H1 (cell line): ENCODE measurements around the gene ALS2CL. TPM values are rescaled to one million over a fixed set of nuclear protein-coding genes. Genes with fewer than 3 reads are reported as not detected.

Experiments used
- CTCF ChIA-PET: fragments of 300-600 bp; sonication (Branson Sonifier 250); formaldehyde crosslinking; loops from one replicate; lab custom pipeline; 2021; ENCODE audit not compliant: partially characterized antibody; lab: Charles Lee
- POLR2A ChIA-PET: fragments of 300-600 bp; sonication (Branson Sonifier 250); formaldehyde crosslinking; loops from one replicate; lab custom pipeline; 2021; ENCODE audit warnings: inconsistent platforms; ENCODE audit not compliant: partially characterized antibody; lab: Charles Lee
- DNase-seq, 2 experiments: peaks; one replicate each; pipeline versions ENCODE4 v3.0.0 to v3.0.0-alpha.2; 2010 to 2022; ENCODE audit warnings: low spot score in 2 of 2, low read depth in 1 of 2, mixed read lengths in 1 of 2
- FAIRE-seq: peaks from 2 replicates; lab custom pipeline; 2011; peaks lifted over from hg19 to GRCh38; lab: Jason Lieb, UNC
- H2AFZ ChIP-seq: 2 replicates; pipeline ENCODE4 v1.8.1; 2012; ENCODE audit warnings: low read length, inconsistent platforms
- H2AK5ac ChIP-seq: 2 replicates; pipeline ENCODE4 v1.6.1; 2013; ENCODE audit warnings: low read depth, low read length
- H2BK120ac ChIP-seq: replicated peaks from 2 replicates; pipeline ENCODE3; 2013; ENCODE audit warnings: low read depth, low read length, inconsistent platforms
- H2BK12ac ChIP-seq: 2 replicates; pipeline ENCODE4 v1.6.1; 2013; ENCODE audit warnings: low read depth, low read length
- H2BK15ac ChIP-seq: 2 replicates; pipeline ENCODE4 v1.6.1; 2013; ENCODE audit warnings: low read length
- H2BK20ac ChIP-seq: 2 replicates; pipeline ENCODE4 v1.6.1; 2013; ENCODE audit warnings: low read length
- H2BK5ac ChIP-seq: 2 replicates; pipeline ENCODE4 v1.6.1; 2013; ENCODE audit warnings: low read depth, low read length
- H3K14ac ChIP-seq: 2 replicates; pipeline ENCODE4 v1.6.1; 2013; ENCODE audit warnings: inconsistent platforms; ENCODE audit not compliant: insufficient read length
- H3K18ac ChIP-seq: 2 replicates; pipeline ENCODE4 v1.6.1; 2013; ENCODE audit warnings: low read length; ENCODE audit errors: extremely low read depth
- H3K23ac ChIP-seq: 2 replicates; pipeline ENCODE4 v1.6.1; 2013; ENCODE audit warnings: inconsistent platforms; ENCODE audit not compliant: insufficient read length
- H3K23me2 ChIP-seq: 2 replicates; pipeline ENCODE4 v1.6.1; 2013; ENCODE audit warnings: low read depth, low read length
- H3K27ac ChIP-seq: 2 replicates; pipeline ENCODE4 v1.6.1; 2011; ENCODE audit warnings: low read depth, low read length, inconsistent platforms
- H3K27me3 ChIP-seq, 4 experiments: replicated peaks in 1 of 4; 1 replicate in 1 of 4; 2 replicates in 3 of 4; pipeline versions ENCODE4 v1.6.1 to v1.8.1; 2011 to 2013; ENCODE audit warnings: low read length in 3 of 4, mild to moderate bottlenecking in 3 of 4, inconsistent platforms in 2 of 4, mixed read lengths in 2 of 4, moderate library complexity in 1 of 4; ENCODE audit not compliant: control insufficient read depth in 3 of 4, insufficient read depth in 3 of 4; ENCODE audit errors: extremely low read depth in 1 of 4
- H3K36me3 ChIP-seq, 4 experiments: 2 replicates each; pipeline versions ENCODE4 v1.6.1 to v1.8.1; 2011 to 2013; ENCODE audit warnings: mild to moderate bottlenecking in 4 of 4, low read length in 3 of 4, moderate library complexity in 2 of 4, control low read depth in 1 of 4, inconsistent platforms in 1 of 4; ENCODE audit not compliant: insufficient read depth in 4 of 4, control insufficient read depth in 2 of 4
- H3K4ac ChIP-seq: replicated peaks from 2 replicates; pipeline ENCODE3; 2013; ENCODE audit warnings: low read length, low read depth, mixed read lengths, inconsistent platforms; ENCODE audit not compliant: insufficient read length
- H3K4me1 ChIP-seq, 4 experiments: replicated peaks in 1 of 4; 1 replicate in 1 of 4; 2 replicates in 3 of 4; pipeline versions ENCODE4 v1.6.1 to v1.8.1; 2011 to 2013; ENCODE audit warnings: low read length in 3 of 4, inconsistent platforms in 2 of 4, mixed read lengths in 1 of 4; ENCODE audit not compliant: insufficient read depth in 4 of 4, control insufficient read depth in 3 of 4
- H3K4me2 ChIP-seq, 2 experiments: 2 replicates each; pipeline versions ENCODE4 v1.6.1 to v1.8.1; 2011 to 2013; ENCODE audit warnings: low read depth in 2 of 2, low read length in 2 of 2, control low read depth in 1 of 2, inconsistent platforms in 1 of 2, mild to moderate bottlenecking in 1 of 2; ENCODE audit not compliant: insufficient read depth in 1 of 2
- H3K4me3 ChIP-seq, 4 experiments: fragments of 200-600, 300-600 bp in 1 of 4; sonication (generic), shearing (Covaris generic), sonication (Bioruptor Twin) in 1 of 4; 2 replicates each; pipeline versions ENCODE4 v1.5.1 to v1.8.1; 2011 to 2016; ENCODE audit warnings: low read length in 4 of 4, low read depth in 3 of 4, control low read depth in 2 of 4, inconsistent platforms in 2 of 4, mild to moderate bottlenecking in 2 of 4, mixed read lengths in 1 of 4, moderate library complexity in 1 of 4; ENCODE audit not compliant: insufficient read depth in 2 of 4; ENCODE audit errors: extremely low read depth in 1 of 4
- H3K56ac ChIP-seq: replicated peaks from 2 replicates; pipeline ENCODE3; 2013; ENCODE audit warnings: low read depth, mild to moderate bottlenecking, mixed read lengths, low read length, inconsistent platforms; ENCODE audit not compliant: insufficient read length
- H3K79me1 ChIP-seq: 2 replicates; pipeline ENCODE4 v1.6.1; 2013; ENCODE audit warnings: low read depth, low read length, control low read depth
- H3K79me2 ChIP-seq, 2 experiments: 2 replicates each; pipeline versions ENCODE4 v1.6.1 to v1.8.1; 2012 to 2013; ENCODE audit warnings: low read length in 2 of 2, mild to moderate bottlenecking in 2 of 2, inconsistent platforms in 1 of 2; ENCODE audit not compliant: insufficient read depth in 2 of 2, control insufficient read depth in 1 of 2
- H3K9ac ChIP-seq, 4 experiments: replicated peaks in 1 of 4; 1 replicate in 1 of 4; 2 replicates in 3 of 4; pipeline versions ENCODE4 v1.6.1 to v1.8.1; 2011 to 2013; ENCODE audit warnings: low read depth in 3 of 4, low read length in 3 of 4, control low read depth in 2 of 4, mild to moderate bottlenecking in 2 of 4, moderate library complexity in 2 of 4, inconsistent platforms in 1 of 4; ENCODE audit errors: extremely low read depth in 1 of 4
- H3K9me3 ChIP-seq, 2 experiments: 2 replicates each; pipeline versions ENCODE4 v1.6.1 to v1.8.1; 2012 to 2013; ENCODE audit warnings: mild to moderate bottlenecking in 2 of 2, moderate library complexity in 2 of 2, control low read depth in 1 of 2, inconsistent platforms in 1 of 2, low read depth in 1 of 2, low read length in 1 of 2, mixed read lengths in 1 of 2; ENCODE audit not compliant: insufficient read depth in 2 of 2
- H4K20me1 ChIP-seq, 2 experiments: replicated peaks in 1 of 2; 2 replicates each; pipeline versions ENCODE3 to v1.8.1; 2011 to 2013; ENCODE audit warnings: inconsistent platforms in 2 of 2, low read length in 2 of 2, mild to moderate bottlenecking in 1 of 2; ENCODE audit not compliant: insufficient read depth in 2 of 2, control insufficient read depth in 1 of 2
- H4K5ac ChIP-seq: 2 replicates; pipeline ENCODE4 v1.6.1; 2013; ENCODE audit warnings: low read length, low read depth, mixed read lengths, inconsistent platforms; ENCODE audit not compliant: insufficient read length
- H4K8ac ChIP-seq: 2 replicates; pipeline ENCODE4 v1.8.0; 2013; ENCODE audit warnings: mild to moderate bottlenecking, moderate library complexity, low read length, inconsistent platforms; ENCODE audit not compliant: insufficient read depth; ENCODE audit errors: extremely low read depth
- H4K91ac ChIP-seq: replicated peaks from 2 replicates; pipeline ENCODE3; 2013; ENCODE audit warnings: low read length, mixed read lengths, inconsistent platforms; ENCODE audit not compliant: insufficient read length
- CHD1 ChIP-seq: IDR thresholded peaks from 2 replicates; pipeline ENCODE4 v1.6.1; 2012; ENCODE audit warnings: low read depth, low read length, improper control_type of control experiment
- FOSL1 ChIP-seq: IDR thresholded peaks from 2 replicates; pipeline ENCODE4 v1.6.1; 2011; ENCODE audit warnings: mild to moderate bottlenecking, low read depth, low read length, moderate library complexity; ENCODE audit not compliant: insufficient read depth
- HDAC2 ChIP-seq, 2 experiments: fragments of 300-600 bp in 1 of 2; sonication (generic) in 1 of 2; IDR thresholded peaks; 2 replicates each; pipeline ENCODE4 v1.6.1; 2011 to 2012; ENCODE audit warnings: low read depth in 2 of 2, low read length in 2 of 2, mild to moderate bottlenecking in 2 of 2, moderate library complexity in 2 of 2, borderline replicate concordance in 1 of 2, inconsistent platforms in 1 of 2
- KDM1A ChIP-seq: fragments of 200-600, 300-600 bp; sonication (generic); IDR thresholded peaks from 2 replicates; pipeline ENCODE4 v1.7.1; 2016; ENCODE audit warnings: mild to moderate bottlenecking, low read length, borderline replicate concordance
- POLR2A ChIP-seq, 2 experiments: IDR thresholded peaks; 1 replicate in 1 of 2; 2 replicates in 1 of 2; pipeline ENCODE4 v1.6.1; 2011; ENCODE audit warnings: low read depth in 2 of 2, low read length in 2 of 2, mild to moderate bottlenecking in 2 of 2; ENCODE audit errors: control extremely low read depth in 1 of 2
- SAP30 ChIP-seq: fragments of 300-600 bp; sonication (generic); IDR thresholded peaks from 2 replicates; pipeline ENCODE4 v1.7.1; 2012; ENCODE audit warnings: low read length, moderate library complexity, mild to moderate bottlenecking, inconsistent platforms; ENCODE audit not compliant: insufficient read depth, insufficient replicate concordance
- TBP ChIP-seq: IDR thresholded peaks from 2 replicates; pipeline ENCODE4 v1.6.1; 2011; ENCODE audit warnings: low read depth, low read length, improper control_type of control experiment
- WGBS, 2 experiments: shearing (Covaris generic) in 1 of 2; methylation state at CpG; one replicate each; pipeline versions ENCODE4 v1.1.6 to v1.1.7; 2013 to 2015; ENCODE audit warnings: low lambda C conversion rate in 2 of 2, mixed read lengths in 2 of 2, inconsistent platforms in 1 of 2, low coverage in 1 of 2, missing lambda C conversion rate in 1 of 2; ENCODE audit not compliant: insufficient replicate concordance in 2 of 2, insufficient coverage in 1 of 2, insufficient read length in 1 of 2; ENCODE audit errors: extremely low coverage in 1 of 2, missing lambda C conversion rate in 1 of 2; 5-methylcytosine and 5-hydroxymethylcytosine counted together
- polyA plus RNA-seq, 7 experiments: library from polyadenylated mRNA; depleted of rRNA in 3 of 7; stranded (reverse) in 5 of 7; unstranded in 2 of 7; fragments of >200 nt in 5 of 7; fragments of 200-250 nt in 2 of 7; gene quantifications; 1 replicate in 5 of 7; 2 replicates in 1 of 7; 4 replicates in 1 of 7; pipeline versions ENCODE4 v1.2.1 to v1.2.3, GENCODE V29; 2011 to 2013; ENCODE audit warnings: missing spikeins in 2 of 7, mixed read lengths in 2 of 7
- total RNA-seq: library from RNA; stranded (reverse); fragmentation: NEBNext Ultra II Directional; extraction: Animal tissue kit (Norgen Biotek cat#: 25700); gene quantifications from 2 replicates; pipeline ENCODE4 v1.2.1, GENCODE V29; 2021

Gene ALS2CL
- total and polyA plus RNA-seq, 2 of the 8 experiments (the other 6 are each of a cell fraction or from before 2014, with no cell fraction given) = 4.8 to 5.4 TPM

DNA sequence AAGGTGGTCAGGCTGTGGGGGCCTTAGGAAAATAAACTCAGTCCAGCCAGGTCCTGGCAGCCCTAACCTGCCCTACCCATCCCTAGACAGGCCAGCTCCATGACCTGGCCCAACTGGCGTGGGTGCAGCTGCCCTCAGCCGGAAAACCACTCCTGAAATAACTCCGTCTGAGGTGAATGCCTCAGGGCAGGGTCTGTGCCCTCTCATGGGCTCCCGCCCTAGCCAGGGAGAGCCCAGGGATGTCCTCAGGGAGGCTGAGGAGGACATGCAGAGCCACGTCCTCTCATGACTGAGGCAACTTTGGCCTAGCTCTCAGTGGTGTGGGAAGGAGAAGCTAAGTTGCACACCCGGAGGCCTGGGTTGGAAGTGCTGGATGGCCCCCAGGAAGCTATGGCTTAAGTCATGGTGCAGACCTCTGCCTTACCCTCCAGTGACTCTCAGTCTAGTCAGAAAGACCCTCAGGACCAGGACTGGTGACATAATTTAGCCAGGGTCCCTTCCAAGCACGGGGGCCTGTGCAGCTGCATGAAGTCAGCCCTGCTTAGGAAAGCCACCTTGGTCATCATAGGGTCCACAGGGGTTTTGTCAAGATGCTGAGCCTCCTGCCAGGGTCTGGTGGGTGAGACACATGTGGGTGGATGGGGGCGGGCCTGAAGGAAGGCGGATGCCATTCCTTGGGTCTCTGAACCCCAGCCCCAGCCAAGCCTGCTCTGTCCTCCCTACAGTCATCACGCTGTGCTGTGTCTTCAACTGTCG is 15.1 kb upstream of the ALS2CL start:
- H3K9ac ChIP-seq = no peak overlapping the region
- no peak overlapping the region for H2BK12ac ChIP-seq
- H3K18ac ChIP-seq = no peak overlapping the region
- H2BK20ac ChIP-seq = no peak overlapping the region
- no peak for DNase-seq
- H4K91ac ChIP-seq = no peak overlapping the region
- H4K8ac ChIP-seq = no peak overlapping the region
- H2BK5ac ChIP-seq = 0 out of 2 replicates have a peak overlapping the region, but pooled peaks have one; percentile 46
- CTCF ChIA-PET = interaction anchor here (1.0 to 6.5 kb wide), 18 partner anchors 9 to 284 kb away, joined by 3 to 91 read pairs (median 8); partner anchors contain the start of gene PRSS50
- no peaks in the 10 kb centered on the region for H3K36me3 ChIP-seq
- POLR2A ChIA-PET = interaction anchor here (1.3 kb wide), 1 partner anchor 33 kb away, joined by 3 read pairs; no protein-coding TSS in a partner anchor
- TF ChIP-seq KDM1A = no peak
- TF ChIP-seq SAP30 = no peak
- TF ChIP-seq POLR2A (IDR thresholded peaks at IDR 0.05; ENCODE audit: control extremely low read depth in 1 of 2, low read depth in 2 of 2, low read length in 2 of 2) = no peak
- TF ChIP-seq CHD1 = no peak
- TF ChIP-seq FOSL1 = no peak
- no peak for TF ChIP-seq TBP
- no peak for TF ChIP-seq HDAC2 (IDR thresholded peaks at IDR 0.05; ENCODE audit: borderline replicate concordance in 1 of 2, low read depth in 2 of 2, low read length in 2 of 2)
- TF ChIP-seq, all 59 proteins: peak for 0
- no peak overlapping the region for H3K27ac ChIP-seq
- no peak overlapping the region for H3K23ac ChIP-seq
- H3K14ac ChIP-seq = no peak overlapping the region
- FAIRE-seq = no peak
- no peaks in the 10 kb centered on the region for H3K23me2 ChIP-seq
- H3K4ac ChIP-seq = no peak overlapping the region
- peaks cover 0 to 6% (median 0%) of the 10 kb centered on the region in 4 experiments; a peak in 1 of 7 replicates for H3K4me1 ChIP-seq
- H4K5ac ChIP-seq = no peak overlapping the region
- H2BK120ac ChIP-seq = no peak overlapping the region
- H3K27me3 ChIP-seq = peaks cover 0 to 3% (median 0%) of the 10 kb centered on the region in 4 experiments; a peak in 1 of 7 replicates
- no peak overlapping the region for H2AK5ac ChIP-seq
- H4K20me1 ChIP-seq = peaks cover 2 to 4% of the 10 kb centered on the region in 2 experiments
- H3K4me3 ChIP-seq = no peak overlapping the region
- H3K9me3 ChIP-seq = no peaks in the 10 kb centered on the region
- H3K79me2 ChIP-seq = no peaks in the 10 kb centered on the region
- H2BK15ac ChIP-seq = no peak overlapping the region
- no peak overlapping the region for H2AFZ ChIP-seq
- 84% methylated on average over 11 of the region's 11 CpGs; no CpG with 5 or more reads in 1 of the 2 experiments for WGBS, 2 experiments
- H3K4me2 ChIP-seq = no peak overlapping the region
- no peak overlapping the region for H3K56ac ChIP-seq
- H3K79me1 ChIP-seq = no peaks in the 10 kb centered on the region
